K562 (cell line): ENCODE results near the gene KRT71. TPM values are rescaled to one million over a fixed set of nuclear protein-coding genes. Genes with fewer than 3 reads are reported as not detected.
A peak's percentile ranks its signal among the peaks of the same experiment; 100 is the strongest.

Experiments
- ATAC-seq: fragments of 200-7000 bp; cut with Tn5 transposase; 3 replicates; pipeline ENCODE4 v1.9.1; 2020; ENCODE audit warnings: moderate library complexity
- BruUV-seq: library from RNA; stranded (reverse); fragments of 400-500 nt; replicated peaks from 2 replicates; lab custom pipeline; 2021; lab: Mats Ljungman, UMichigan
- CTCF ChIA-PET: fragments of 300-600 bp; formaldehyde crosslinking; extraction: SDS; loops from one replicate; lab custom pipeline; 2021; ENCODE audit warnings: low intra/inter-chr PET ratio; lab: Yijun Ruan, JAX
- POLR2A ChIA-PET: fragments of 300-600, 350-650 bp; sonication (Branson Sonifier 250); formaldehyde crosslinking; extraction: SDS; loops from one replicate; lab custom pipeline; 2021; ENCODE audit warnings: antibody characterized with exemption, inconsistent platforms; lab: Yijun Ruan, JAX
- DNase-seq, 4 experiments: peaks; one replicate each; pipeline versions ENCODE4 v3.0.0 to v3.0.0-alpha.2; 2011 to 2018; ENCODE audit warnings: low spot score in 3 of 4, mixed read lengths in 3 of 4; ENCODE audit errors: extremely low read depth in 1 of 4
- FAIRE-seq: peaks from 2 replicates; lab custom pipeline; 2011; peaks lifted over from hg19 to GRCh38; lab: Jason Lieb, UNC
- H2AFZ ChIP-seq: 2 replicates; pipeline ENCODE4 v1.6.0; 2011; ENCODE audit warnings: low read depth, low read length, control low read depth, inconsistent platforms
- H3K27ac ChIP-seq: fragments of 200-600 bp; 3 replicates; pipeline ENCODE4 v1.8.0; 2011; ENCODE audit warnings: low read depth, mild to moderate bottlenecking, control low read depth, inconsistent platforms, low read length, moderate library complexity, mixed read lengths; ENCODE audit errors: extremely low read depth
- H3K27me3 ChIP-seq, 2 experiments: fragments of 300-600 bp in 1 of 2; 2 replicates in 1 of 2; 3 replicates in 1 of 2; pipeline versions ENCODE4 v1.6.0 to v1.8.0; 2011; ENCODE audit warnings: inconsistent platforms in 2 of 2, low read length in 2 of 2, mild to moderate bottlenecking in 1 of 2, mixed read lengths in 1 of 2, moderate library complexity in 1 of 2; ENCODE audit not compliant: control insufficient read depth in 2 of 2, insufficient read depth in 2 of 2
- H3K36me3 ChIP-seq: fragments of 300-600 bp; 3 replicates; pipeline ENCODE4 v1.8.0; 2011; ENCODE audit warnings: mild to moderate bottlenecking, low read length, inconsistent platforms; ENCODE audit not compliant: control insufficient read depth, insufficient read depth
- H3K4me1 ChIP-seq, 2 experiments: fragments of 200-600 bp in 1 of 2; replicated peaks in 1 of 2; 2 replicates in 1 of 2; 3 replicates in 1 of 2; pipeline versions ENCODE4 v1.5.1 to v1.8.0; 2011; ENCODE audit warnings: inconsistent platforms in 2 of 2, low read length in 2 of 2, mild to moderate bottlenecking in 1 of 2, mixed read lengths in 1 of 2, moderate library complexity in 1 of 2; ENCODE audit not compliant: control insufficient read depth in 2 of 2, insufficient read depth in 2 of 2
- H3K4me2 ChIP-seq: 2 replicates; pipeline ENCODE4 v1.6.1; 2011; ENCODE audit warnings: low read length, control low read depth, inconsistent platforms, mixed read lengths; ENCODE audit not compliant: insufficient read depth
- H3K4me3 ChIP-seq: fragments of 200-600 bp; sonication (generic), shearing (Covaris generic); 2 replicates; pipeline ENCODE4 v1.5.1; 2016; ENCODE audit warnings: control low read depth, inconsistent platforms
- H3K79me2 ChIP-seq: fragments of 200-600 bp; 3 replicates; pipeline ENCODE4 v1.8.0; 2011; ENCODE audit warnings: low read length, inconsistent platforms; ENCODE audit not compliant: control insufficient read depth, insufficient read depth
- H3K9ac ChIP-seq, 2 experiments: 2 replicates each; pipeline versions ENCODE4 v1.6.0 to v1.6.1; 2011; ENCODE audit warnings: low read depth in 2 of 2, low read length in 2 of 2, control low read depth in 1 of 2, inconsistent platforms in 1 of 2, mild to moderate bottlenecking in 1 of 2, mixed read lengths in 1 of 2; ENCODE audit not compliant: insufficient read depth in 1 of 2
- H3K9me1 ChIP-seq: one replicate; pipeline ENCODE4 v1.6.0; 2011; ENCODE audit warnings: inconsistent platforms, mild to moderate bottlenecking, low read length, moderate library complexity; ENCODE audit not compliant: control insufficient read depth, insufficient read depth
- H3K9me3 ChIP-seq: replicated peaks from 2 replicates; pipeline ENCODE4 v1.5.1; 2011; ENCODE audit warnings: low read depth, low read length, inconsistent platforms; ENCODE audit not compliant: control insufficient read depth, insufficient read depth
- H4K20me1 ChIP-seq: replicated peaks from 2 replicates; pipeline ENCODE4 v1.6.1; 2011; ENCODE audit warnings: low read length, inconsistent platforms, mixed read lengths; ENCODE audit not compliant: control insufficient read depth, insufficient read depth
- BCOR ChIP-seq: fragments of 450-650 bp; IDR thresholded peaks from 2 replicates; pipeline ENCODE4 v1.6.1; 2016
- BRD9 ChIP-seq: fragments of 450-650 bp; IDR thresholded peaks from 2 replicates; pipeline ENCODE4 v1.6.1; 2018; ENCODE audit warnings: low read depth; ENCODE audit not compliant: partially characterized antibody
- CTCF ChIP-seq, 3 experiments: IDR thresholded peaks in 2 of 3; conservative IDR thresholded peaks in 1 of 3; 2 replicates each; pipeline ENCODE4 v1.5.1; 2011 to 2012; ENCODE audit warnings: low read length in 3 of 3, mild to moderate bottlenecking in 3 of 3, control low read depth in 2 of 3, improper control_type of control experiment in 1 of 3, inconsistent platforms in 1 of 3, low read depth in 1 of 3, mixed read lengths in 1 of 3, moderate library complexity in 1 of 3; ENCODE audit not compliant: insufficient read depth in 2 of 3
- RAD21 ChIP-seq, 2 experiments: fragments of 250-450 bp in 1 of 2; fragments of 450-650 bp in 1 of 2; sonication (Bioruptor Pico) in 1 of 2; formaldehyde crosslinking in 1 of 2; IDR thresholded peaks in 1 of 2; conservative IDR thresholded peaks in 1 of 2; 2 replicates each; pipeline versions ENCODE4 v1.4.0 to v1.8.0; 2020 to 2022; ENCODE audit warnings: mild to moderate bottlenecking in 2 of 2, moderate library complexity in 1 of 2
- WGBS: fragments of 100-300 bp; shearing (Covaris generic); methylation state at CpG from one replicate; pipeline ENCODE4 v1.1.6; 2016; ENCODE audit warnings: low coverage, mixed read lengths; ENCODE audit not compliant: insufficient coverage; ENCODE audit errors: missing lambda C conversion rate; 5-methylcytosine and 5-hydroxymethylcytosine counted together
- in situ Hi-C: fragments of 300-500 bp; cut with MboI; formaldehyde crosslinking; loops from 4 replicates; pipeline ENCODE4 v1.15.0; 2018; ENCODE audit warnings: inconsistent platforms, mixed read lengths
- intact Hi-C: fragments of 100-400 bp; cut with micrococcal nuclease; formaldehyde crosslinking; loops from 2 replicates; pipeline ENCODE4 v1.14.2; 2022
- polyA plus RNA-seq, 8 experiments: library from polyadenylated mRNA; depleted of rRNA in 4 of 8; stranded (reverse) in 5 of 8; unstranded in 3 of 8; fragments of >200 nt; fragmentation: Nextera tagmentation in 2 of 8; fragmentation: Illumina TruSeq in 1 of 8; extraction: Ambion mirVana in 2 of 8; extraction: Trizol in 1 of 8; gene quantifications; 2 replicates each; pipeline versions ENCODE4 v1.2.1 to v1.2.3, GENCODE V29; 2011 to 2014; ENCODE audit warnings: inconsistent platforms in 1 of 8, missing spikeins in 1 of 8
- total RNA-seq, 7 experiments: library from RNA; depleted of rRNA in 6 of 7; stranded (reverse); fragments of >200 nt in 6 of 7; fragmentation: Illumina TruSeq in 2 of 7; extraction: Trizol in 2 of 7; gene quantifications; 2 replicates each; pipeline versions ENCODE4 v1.2.1 to v1.2.3, GENCODE V29; 2011 to 2021; ENCODE audit warnings: low replicate concordance in 1 of 7
- TF ChIP-seq, protein P1 (sequence below), 2 experiments: fragments of 450-650 bp; conservative IDR thresholded peaks; 2 replicates each; pipeline ENCODE4 v1.6.1; 2017; ENCODE audit warnings: mild to moderate bottlenecking in 2 of 2, moderate library complexity in 2 of 2
- TF ChIP-seq, protein P2 (sequence below): fragments of 450-650 bp; IDR thresholded peaks from 2 replicates; pipeline ENCODE4 v1.6.1; 2016; ENCODE audit warnings: low read depth

Gene KRT71
- total and polyA plus RNA-seq, 9 of the 15 experiments (the other 6 are each of a cell fraction or from before 2014, with no cell fraction given), result not detected

- TF ChIP-seq, protein P1, sequence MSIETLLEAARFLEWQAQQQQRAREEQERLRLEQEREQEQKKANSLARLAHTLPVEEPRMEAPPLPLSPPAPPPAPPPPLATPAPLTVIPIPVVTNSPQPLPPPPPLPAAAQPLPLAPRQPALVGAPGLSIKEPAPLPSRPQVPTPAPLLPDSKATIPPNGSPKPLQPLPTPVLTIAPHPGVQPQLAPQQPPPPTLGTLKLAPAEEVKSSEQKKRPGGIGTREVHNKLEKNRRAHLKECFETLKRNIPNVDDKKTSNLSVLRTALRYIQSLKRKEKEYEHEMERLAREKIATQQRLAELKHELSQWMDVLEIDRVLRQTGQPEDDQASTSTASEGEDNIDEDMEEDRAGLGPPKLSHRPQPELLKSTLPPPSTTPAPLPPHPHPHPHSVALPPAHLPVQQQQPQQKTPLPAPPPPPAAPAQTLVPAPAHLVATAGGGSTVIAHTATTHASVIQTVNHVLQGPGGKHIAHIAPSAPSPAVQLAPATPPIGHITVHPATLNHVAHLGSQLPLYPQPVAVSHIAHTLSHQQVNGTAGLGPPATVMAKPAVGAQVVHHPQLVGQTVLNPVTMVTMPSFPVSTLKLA (conservative IDR thresholded peaks at IDR 0.05), result no peak
- TF ChIP-seq, protein P2, sequence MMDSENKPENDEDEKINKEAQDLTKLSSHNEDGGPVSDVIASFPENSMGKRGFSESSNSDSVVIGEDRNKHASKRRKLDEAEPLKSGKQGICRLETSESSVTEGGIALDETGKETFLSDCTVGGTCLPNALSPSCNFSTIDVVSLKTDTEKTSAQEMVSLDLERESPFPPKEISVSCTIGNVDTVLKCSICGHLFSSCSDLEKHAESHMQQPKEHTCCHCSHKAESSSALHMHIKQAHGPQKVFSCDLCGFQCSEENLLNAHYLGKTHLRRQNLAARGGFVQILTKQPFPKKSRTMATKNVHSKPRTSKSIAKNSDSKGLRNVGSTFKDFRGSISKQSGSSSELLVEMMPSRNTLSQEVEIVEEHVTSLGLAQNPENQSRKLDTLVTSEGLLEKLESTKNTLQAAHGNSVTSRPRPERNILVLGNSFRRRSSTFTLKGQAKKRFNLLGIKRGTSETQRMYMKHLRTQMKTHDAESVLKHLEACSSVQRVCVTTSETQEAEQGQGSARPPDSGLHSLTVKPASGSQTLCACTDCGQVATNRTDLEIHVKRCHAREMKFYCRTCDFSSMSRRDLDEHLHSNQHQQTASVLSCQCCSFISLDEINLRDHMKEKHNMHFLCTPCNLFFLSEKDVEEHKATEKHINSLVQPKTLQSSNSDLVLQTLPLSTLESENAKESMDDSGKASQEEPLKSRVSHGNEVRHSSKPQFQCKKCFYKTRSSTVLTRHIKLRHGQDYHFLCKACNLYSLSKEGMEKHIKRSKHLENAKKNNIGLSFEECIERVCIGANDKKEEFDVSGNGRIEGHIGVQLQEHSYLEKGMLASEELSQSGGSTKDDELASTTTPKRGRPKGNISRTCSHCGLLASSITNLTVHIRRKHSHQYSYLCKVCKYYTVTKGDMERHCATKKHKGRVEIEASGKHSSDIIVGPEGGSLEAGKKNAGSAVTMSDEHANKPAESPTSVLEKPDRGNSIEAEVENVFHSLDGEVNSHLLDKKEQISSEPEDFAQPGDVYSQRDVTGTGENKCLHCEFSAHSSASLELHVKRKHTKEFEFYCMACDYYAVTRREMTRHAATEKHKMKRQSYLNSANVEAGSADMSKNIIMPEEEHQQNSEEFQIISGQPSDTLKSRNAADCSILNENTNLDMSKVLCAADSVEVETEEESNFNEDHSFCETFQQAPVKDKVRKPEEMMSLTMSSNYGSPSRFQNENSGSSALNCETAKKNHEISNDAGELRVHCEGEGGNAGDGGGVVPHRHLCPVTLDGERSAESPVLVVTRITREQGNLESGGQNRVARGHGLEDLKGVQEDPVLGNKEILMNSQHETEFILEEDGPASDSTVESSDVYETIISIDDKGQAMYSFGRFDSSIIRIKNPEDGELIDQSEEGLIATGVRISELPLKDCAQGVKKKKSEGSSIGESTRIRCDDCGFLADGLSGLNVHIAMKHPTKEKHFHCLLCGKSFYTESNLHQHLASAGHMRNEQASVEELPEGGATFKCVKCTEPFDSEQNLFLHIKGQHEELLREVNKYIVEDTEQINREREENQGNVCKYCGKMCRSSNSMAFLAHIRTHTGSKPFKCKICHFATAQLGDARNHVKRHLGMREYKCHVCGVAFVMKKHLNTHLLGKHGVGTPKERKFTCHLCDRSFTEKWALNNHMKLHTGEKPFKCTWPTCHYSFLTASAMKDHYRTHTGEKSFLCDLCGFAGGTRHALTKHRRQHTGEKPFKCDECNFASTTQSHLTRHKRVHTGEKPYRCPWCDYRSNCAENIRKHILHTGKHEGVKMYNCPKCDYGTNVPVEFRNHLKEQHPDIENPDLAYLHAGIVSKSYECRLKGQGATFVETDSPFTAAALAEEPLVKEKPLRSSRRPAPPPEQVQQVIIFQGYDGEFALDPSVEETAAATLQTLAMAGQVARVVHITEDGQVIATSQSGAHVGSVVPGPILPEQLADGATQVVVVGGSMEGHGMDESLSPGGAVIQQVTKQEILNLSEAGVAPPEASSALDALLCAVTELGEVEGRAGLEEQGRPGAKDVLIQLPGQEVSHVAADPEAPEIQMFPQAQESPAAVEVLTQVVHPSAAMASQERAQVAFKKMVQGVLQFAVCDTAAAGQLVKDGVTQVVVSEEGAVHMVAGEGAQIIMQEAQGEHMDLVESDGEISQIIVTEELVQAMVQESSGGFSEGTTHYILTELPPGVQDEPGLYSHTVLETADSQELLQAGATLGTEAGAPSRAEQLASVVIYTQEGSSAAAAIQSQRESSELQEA, result no peak
- TF ChIP-seq CTCF (IDR thresholded peaks at IDR 0.05 in 2 of 3, conservative IDR thresholded peaks at IDR 0.05 in 1 of 3; ENCODE audit: insufficient read depth in 2 of 3, low read depth in 1 of 3, low read length in 3 of 3) (peak; percentile 25 to 38 (median 35); a peak in 2 of 6 replicates), RAD21 (CRISPR knock-in tag; conservative IDR thresholded peaks at IDR 0.05 in 1 of 2, IDR thresholded peaks at IDR 0.05 in 1 of 2) (peak in 1 of 2 experiments; percentile 32; a peak in 1 of 4 replicates), BCOR (no peak), BRD9 (no peak)
- peaks cover 3 to 36% of the 10 kb centered on the region in 2 experiments; a peak in 2 of 5 replicates for H3K27me3 ChIP-seq
- no peaks in the 10 kb centered on the region for H3K79me2 ChIP-seq
- peak; percentile 6 to 24 (median 19) for DNase-seq
- no peak overlapping the region for H3K4me3 ChIP-seq
- peak; percentile 26 for FAIRE-seq
- H3K9me1 ChIP-seq, result peaks cover 3% of the 10 kb centered on the region
- peaks cover 0 to 3% of the 10 kb centered on the region in 2 experiments; a peak in 1 of 5 replicates for H3K4me1 ChIP-seq
- WGBS, result 3% methylated on average over 3 of the region's 3 CpGs
- no TSS peak for BruUV-seq
- in situ Hi-C loops (no loop called here), intact Hi-C loops (no loop called here)
- H3K27ac ChIP-seq, result no peak overlapping the region
- no peaks in the 10 kb centered on the region for H3K36me3 ChIP-seq
- H3K9ac ChIP-seq, result no peak overlapping the region
- H4K20me1 ChIP-seq, result no peaks in the 10 kb centered on the region
- no peaks in the 10 kb centered on the region for H3K9me3 ChIP-seq
- POLR2A ChIA-PET, result interaction anchor here (0.8 to 1.0 kb wide), 2 partner anchors 147 to 320 kb away, joined by 3 to 4 read pairs; no protein-coding TSS in a partner anchor
- ATAC-seq, result peak; percentile 59; the same call in 2 of the 3 replicates
- H3K4me2 ChIP-seq, result no peak overlapping the region
- CTCF ChIA-PET, result no interaction called here
- no peak overlapping the region for H2AFZ ChIP-seq
These were observed 9.0 kb upstream of the KRT71 start for GRCh38 chr12:52561880-52562449.
